Astrocyte of the spinal cord (primary cell): ENCODE measurements around the gene EFCAB8.

Experiments
- DNase-seq: peaks from one replicate; pipeline ENCODE4 v3.0.0; 2011; ENCODE audit warnings: low read depth, low spot score
- H3K4me3 ChIP-seq: 2 replicates; pipeline ENCODE4 v1.5.1; 2011; ENCODE audit warnings: low read depth, mild to moderate bottlenecking, low read length, moderate library complexity
- CTCF ChIP-seq: IDR thresholded peaks from 2 replicates; pipeline ENCODE4 v1.5.1; 2012; ENCODE audit warnings: low read depth, mild to moderate bottlenecking, low read length, inconsistent platforms
- in situ Hi-C: cut with HindIII; loops from 2 replicates; pipeline ENCODE4 v1.10.0; 2017; ENCODE audit warnings: low sequenced_read_pairs

Gene EFCAB8

GRCh38 chr20:32906871-32907495 lies 48.3 kb downstream of the EFCAB8 start:
- TF ChIP-seq CTCF = no peak
- in situ Hi-C loops = no loop called here

GRCh38 chr20:32907886-32908285 lies 49.2 kb downstream of the EFCAB8 start:
- no peak overlapping the region for H3K4me3 ChIP-seq
- DNase-seq = no peak
- no peak for TF ChIP-seq CTCF
- in situ Hi-C loops = no loop called here

More at GRCh38 chr20:32906871-32907495, 48.3 kb downstream of the EFCAB8 start:
- no peak overlapping the region for H3K4me3 ChIP-seq
- no peak for DNase-seq

- in situ Hi-C loops = no loop called here
- no peak overlapping the region for H3K4me3 ChIP-seq
- no peak for DNase-seq
- TF ChIP-seq CTCF = no peak
Measured at GRCh38 chr20:32908334-32909292, 49.9 kb downstream of the EFCAB8 start.

- no peak overlapping the region for H3K4me3 ChIP-seq
- no peak for TF ChIP-seq CTCF
- in situ Hi-C loops = no loop called here
- no peak for DNase-seq
Measured at GRCh38 chr20:32909451-32909850, 50.7 kb downstream of the EFCAB8 start.

- in situ Hi-C loops = no loop called here
- H3K4me3 ChIP-seq = no peak overlapping the region
- no peak for DNase-seq
- TF ChIP-seq CTCF = no peak
Measured at GRCh38 chr20:32909896-32910571, 51.3 kb downstream of the EFCAB8 start.

- TF ChIP-seq CTCF = no peak
- no peak overlapping the region for H3K4me3 ChIP-seq
- in situ Hi-C loops = no loop called here
- no peak for DNase-seq
Measured at GRCh38 chr20:32911355-32911754, 52.6 kb downstream of the EFCAB8 start.
